CD4-positive, alpha-beta T cell treated with Interleukin-17A for 1 hour (primary cell): ENCODE results near the gene CDC42BPA.
"Not testable (repeated sequence)": the region's sequence is repeated elsewhere in the genome, so short reads cannot be mapped to it uniquely, and the experiment has no call there.

Experiments used
- DNase-seq: peaks from one replicate; pipeline ENCODE4 v3.0.0-alpha.2; 2020

CDC42BPA gene

DNA sequence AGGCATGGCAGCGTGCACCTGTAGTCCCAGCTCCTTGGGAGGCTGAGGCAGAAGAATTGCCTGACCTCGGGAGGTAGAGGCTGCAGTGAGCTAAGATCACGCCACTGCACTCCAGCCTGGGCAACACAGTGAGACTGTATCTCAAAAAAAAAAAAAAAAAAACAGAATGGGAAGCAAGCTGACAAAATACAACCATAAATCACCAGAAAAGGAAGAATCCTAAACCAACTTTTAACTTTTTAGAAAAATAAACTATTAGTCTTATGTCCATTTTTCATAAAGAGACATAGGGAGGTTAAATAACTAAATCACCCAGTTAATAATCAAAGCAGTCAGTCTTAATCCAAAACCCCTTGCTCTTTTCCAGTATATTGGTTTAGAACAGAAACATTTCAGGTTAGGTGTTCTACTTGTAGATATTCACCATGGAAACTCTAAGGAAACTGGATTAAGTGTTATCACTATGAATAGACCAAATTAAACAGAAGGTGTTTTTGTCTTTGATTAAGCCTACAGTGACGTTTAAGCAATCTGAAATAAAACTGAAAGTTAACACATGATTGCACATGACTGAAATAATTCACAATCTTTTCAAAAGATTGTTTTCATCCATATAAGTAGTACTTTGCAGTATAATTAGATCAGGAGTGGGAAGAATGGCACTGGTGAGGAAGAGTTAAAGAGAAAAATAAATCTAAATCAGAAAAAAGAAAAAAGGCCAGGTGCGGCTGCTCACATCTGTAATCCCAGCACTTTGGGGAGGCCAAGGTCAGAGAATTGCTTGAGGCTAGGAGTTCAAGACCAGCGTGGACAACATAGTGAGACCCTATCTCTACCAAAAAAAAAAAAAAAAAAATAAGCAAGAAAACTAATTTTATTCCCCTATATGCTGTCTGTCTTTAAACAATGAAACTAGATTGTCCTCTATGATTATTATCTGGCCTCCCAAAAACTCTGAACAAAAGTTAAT, 9.6 kb downstream of the CDC42BPA start:
- DNase-seq = no peak

DNA sequence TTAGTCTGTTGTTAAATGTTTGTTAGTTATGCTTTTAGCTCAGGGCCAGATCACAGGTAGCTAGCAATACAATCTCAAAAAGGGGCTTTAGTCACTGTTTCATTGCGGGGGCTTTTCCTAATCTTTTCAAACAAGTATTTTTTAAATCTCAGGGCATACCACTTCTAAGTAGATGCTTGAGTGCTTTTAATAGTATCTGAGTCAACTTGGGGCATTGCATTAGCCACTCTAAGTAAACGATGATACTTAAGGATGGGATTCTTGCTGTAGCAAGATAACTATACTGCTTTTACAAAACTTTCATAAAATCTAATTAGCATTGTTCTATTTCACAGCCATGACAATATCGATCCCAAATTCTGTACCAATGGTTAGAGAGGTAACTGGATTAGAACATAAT, 11.6 kb downstream of the CDC42BPA start:
- no peak for DNase-seq

DNA sequence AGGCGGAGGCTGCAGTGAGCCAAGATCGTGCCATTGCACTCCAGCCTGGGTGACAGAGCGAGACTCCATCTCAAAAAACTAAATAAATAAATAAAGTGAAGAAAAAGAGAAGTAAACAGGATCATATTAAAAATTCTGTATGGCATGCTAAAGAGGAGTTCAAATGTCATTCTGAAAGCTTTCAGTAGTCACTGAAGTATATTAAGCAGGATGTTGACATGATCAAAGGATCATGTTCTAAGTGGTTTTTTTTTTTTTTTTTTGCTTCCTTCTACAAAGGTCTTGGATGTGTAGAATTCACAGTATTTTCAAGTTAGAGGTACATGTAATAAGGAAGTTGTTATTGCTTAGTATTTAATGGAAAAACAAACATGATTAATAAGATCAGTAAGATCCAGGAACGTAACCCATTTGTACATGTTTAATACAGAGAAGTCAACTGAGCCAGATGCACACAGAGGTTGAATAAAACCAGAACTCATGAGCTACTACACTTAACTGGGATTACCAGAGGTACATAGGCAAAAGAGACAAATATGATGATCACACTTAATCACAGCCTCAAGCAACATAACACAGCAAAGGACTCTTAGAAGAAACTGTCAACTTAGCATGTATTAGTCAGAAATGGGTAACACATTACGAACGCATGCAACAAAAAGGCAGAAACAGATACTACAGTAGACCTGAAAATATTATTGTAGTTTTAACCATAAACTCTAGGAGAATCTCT, 12.2 kb downstream of the CDC42BPA start:
- no peak for DNase-seq

DNA sequence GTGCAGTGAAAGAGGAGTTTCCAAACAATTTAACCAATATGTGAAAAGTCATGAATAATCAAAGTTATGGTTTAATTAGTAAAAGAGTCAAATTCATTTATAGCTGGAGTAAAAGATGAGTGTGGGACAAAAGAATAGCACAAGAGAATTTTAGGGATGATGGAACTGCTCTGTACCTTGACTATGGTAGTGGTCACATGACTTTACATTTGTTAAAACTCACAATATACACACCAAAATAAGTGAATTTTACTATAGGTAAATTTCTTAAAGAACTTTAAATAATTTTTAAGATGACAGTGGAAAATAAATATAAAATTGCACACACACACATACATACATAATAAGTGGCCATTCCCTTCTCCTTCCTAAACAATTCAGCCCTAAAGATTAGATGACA, 13.6 kb downstream of the CDC42BPA start:
- no peak for DNase-seq

DNA sequence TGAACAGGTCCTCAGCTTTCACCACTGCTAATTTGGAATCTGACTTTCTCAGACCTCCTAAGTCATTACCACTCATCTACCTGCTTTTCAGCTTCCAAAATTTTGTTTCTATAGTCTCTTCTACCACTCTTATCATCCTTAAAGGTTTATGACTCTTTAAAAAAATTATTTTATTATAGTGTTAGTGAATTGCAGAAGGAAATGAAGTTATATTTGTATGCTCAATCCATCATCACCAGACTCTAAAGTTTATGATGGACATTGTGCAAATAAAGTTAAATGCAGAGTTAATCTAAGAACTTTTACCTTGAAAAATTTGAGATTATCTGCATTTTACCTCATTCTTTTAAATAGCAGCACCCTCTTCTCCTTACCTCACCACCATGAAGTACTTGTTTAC, 14.6 kb downstream of the CDC42BPA start:
- DNase-seq = no peak

DNA sequence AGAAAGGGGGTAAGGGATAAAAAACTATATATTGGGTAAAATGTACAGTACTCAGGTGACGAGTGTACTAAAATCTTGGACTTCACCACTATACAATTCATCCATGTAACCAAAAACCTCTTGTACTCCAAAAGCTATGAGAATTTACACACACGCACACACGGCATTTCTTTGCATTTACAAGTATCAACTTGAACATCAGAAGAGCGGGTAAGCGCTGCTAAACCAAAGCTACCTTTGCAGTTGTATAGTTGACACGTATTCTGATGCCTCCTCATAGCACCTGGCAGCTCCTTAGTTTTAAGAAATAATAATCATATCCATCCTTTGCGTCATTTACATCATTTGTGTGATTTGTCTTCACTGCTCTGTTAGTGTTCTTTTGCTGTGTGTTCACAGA, 17.6 kb downstream of the CDC42BPA start:
- no peak for DNase-seq

DNA sequence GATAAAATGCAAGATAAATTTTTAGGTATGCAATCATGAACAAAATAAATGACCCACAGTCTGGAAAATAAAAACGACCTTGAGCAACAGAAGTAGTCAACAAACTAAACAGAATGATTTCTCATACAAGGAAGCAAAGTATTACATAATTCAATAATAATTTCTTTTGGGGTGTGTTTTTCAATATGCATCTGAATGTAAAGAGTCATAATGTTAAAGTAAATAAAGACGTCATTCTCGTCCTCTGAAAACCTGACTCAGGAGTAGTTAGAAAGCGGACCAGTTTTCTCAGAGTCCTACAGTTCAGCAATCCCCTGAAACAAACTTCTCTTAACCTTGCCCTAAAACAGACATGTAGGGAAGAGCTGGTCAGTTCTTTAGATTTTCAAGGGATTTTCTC, 18.6 kb downstream of the CDC42BPA start:
- no peak for DNase-seq

DNA sequence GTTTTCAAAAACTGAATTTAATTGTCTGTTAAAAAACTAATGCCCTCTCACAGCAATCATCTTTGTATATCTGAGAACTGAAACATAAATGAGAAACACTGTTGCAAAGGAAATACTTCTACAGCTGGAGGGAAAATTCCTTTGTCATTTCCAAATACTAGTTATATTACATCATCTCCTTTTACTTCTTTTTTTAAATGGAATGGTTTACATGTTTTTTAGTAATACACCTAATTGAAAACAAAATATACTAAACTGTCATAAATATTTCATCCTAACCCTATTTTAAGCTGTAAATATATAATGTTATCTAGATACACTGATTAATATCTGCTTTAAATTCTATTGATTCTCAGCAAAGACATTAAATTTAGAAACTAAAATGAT, 19.1 kb downstream of the CDC42BPA start:
- DNase-seq = no peak

DNA sequence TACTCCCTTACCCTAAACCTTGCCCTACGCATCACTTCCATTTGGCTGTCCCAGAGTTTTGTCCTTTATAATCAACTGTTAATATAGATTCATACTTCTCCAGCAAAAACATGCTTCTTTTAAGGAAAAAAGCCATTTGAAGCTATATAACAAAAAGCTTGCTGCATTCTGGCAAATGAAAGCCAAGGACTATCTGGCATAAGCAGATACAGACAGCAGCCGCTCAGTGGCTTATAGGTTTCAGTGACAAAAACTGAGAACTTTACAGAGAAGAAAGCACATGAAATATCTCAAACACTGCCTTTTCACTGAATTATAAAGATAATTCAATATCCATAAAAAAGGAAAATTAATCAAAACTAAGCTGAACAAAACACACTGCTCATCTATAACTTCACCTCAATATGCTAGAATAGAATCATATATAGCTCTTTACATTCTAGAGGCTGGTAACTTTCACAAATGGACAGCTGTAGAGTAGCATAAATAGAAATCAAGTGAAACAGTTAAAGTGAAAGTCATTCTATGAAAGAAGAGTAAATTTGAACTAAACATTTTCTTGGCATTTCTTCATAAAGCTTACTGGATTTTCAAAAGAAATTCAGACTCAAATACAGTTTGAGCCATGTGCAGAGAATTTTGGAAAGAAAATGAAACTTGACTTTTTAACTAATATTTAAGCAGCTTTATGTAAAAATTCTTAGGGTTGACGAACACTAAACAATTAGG, 19.6 kb downstream of the CDC42BPA start:
- no peak for DNase-seq

DNA sequence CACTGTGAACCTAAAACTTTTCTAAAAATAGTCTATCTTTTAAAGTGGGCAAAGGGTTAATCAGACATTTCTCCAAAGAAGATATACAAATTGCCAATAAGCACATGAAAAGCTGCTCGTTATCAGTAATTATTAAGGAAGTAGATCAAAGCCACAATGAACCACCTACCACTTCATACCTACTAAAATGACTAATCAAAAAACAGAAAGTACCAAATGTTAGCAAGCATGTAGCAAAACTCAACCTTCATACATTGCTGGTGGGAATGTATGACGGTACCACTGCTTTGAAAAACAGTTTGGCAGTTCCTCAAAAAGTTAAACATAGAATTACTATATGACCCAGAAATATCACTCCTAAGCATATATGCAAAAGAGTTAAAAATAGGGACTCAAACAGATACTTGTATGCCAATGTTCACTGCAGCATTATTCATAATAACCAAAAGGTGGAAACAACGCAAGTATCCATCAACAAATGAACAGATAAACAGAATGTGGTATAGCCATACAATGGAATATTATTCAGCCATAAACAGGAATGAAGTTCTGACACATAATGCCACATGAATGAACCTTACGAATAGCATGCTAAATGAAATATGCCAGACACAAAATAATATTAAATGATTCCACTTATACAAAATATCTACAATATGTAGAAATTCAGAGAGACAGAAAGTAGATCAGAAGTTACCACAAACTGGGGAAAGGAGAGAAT, 21.1 kb downstream of the CDC42BPA start:
- DNase-seq = no peak

DNA sequence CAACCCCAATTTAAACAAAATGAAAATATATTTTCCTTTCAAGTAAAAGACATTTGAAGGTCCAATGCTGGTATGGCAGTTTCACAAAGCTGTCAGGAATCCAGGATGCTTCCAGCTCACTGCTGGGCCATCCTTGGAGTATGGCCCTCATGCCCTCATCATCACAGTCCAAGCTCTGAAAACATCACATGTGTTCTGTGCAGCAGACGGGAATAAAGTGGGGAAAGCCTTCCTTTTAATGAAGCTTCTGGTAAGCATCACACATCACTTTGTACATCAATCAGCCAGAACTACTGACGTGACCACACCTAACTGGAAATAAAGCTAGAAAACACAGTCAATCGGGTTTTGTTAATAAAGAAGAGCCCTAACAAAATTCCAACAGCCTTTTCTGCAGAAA, 22.7 kb downstream of the CDC42BPA start:
- DNase-seq = no peak

DNA sequence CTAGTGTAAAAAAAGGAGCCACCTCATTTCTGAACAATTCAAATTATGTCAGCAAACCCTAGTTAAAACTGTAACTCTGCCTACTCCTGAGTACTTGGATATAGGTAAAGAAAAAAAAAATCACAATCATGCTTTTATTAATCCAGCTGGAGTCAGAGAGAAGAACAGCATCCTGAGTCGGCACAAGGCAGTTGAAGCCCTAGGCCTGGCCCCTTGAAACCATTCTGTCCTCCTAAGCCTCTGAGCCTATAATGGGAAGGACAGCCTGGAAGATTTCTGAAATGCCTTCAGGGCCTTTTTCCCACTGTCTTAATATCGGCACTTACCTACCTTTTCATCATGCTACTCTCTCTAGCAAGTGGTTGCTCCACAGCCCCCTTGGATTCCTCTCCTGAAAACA, 32.5 kb downstream of the CDC42BPA start:
- no peak for DNase-seq

DNA sequence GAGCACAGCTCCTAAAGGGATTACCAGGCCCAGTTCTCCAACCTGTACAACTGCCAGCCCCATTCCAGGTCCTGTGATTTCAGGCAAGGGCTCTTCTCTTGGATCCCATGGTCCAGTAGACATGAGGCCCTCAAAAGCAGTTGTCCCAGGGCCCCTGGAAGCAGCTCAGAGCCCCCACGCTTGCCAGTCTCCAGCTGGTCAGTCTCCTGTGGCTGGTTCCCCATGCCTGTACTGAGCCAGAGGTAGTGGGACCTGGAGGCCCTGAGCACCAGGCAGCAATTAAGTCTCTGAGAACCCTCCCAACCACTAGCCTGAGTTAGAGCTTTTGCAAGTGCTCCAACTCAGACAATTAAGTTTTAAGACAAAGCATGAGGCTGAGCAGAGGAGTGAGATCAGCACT, 36.9 kb downstream of the CDC42BPA start:
- DNase-seq = no peak

DNA sequence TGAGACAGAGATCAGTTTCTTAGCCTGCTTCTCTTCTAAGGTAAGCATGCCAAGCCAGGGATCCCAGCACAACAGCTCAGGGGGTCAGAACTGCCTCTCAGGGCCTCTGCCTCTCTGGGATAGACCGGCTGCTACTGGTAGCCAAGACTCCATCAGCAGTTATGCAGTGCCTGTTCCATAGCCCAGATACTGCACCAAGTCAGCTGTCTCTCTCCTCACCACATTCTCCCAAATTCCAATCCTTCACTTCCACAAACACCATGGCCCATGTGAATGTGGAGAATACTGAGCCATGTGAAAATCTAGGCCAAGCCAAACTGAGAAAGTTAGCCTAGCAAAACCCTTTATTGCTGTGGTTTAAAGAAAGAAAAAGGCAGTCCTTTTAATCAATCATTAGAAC, 37.5 kb downstream of the CDC42BPA start:
- no peak for DNase-seq

DNA sequence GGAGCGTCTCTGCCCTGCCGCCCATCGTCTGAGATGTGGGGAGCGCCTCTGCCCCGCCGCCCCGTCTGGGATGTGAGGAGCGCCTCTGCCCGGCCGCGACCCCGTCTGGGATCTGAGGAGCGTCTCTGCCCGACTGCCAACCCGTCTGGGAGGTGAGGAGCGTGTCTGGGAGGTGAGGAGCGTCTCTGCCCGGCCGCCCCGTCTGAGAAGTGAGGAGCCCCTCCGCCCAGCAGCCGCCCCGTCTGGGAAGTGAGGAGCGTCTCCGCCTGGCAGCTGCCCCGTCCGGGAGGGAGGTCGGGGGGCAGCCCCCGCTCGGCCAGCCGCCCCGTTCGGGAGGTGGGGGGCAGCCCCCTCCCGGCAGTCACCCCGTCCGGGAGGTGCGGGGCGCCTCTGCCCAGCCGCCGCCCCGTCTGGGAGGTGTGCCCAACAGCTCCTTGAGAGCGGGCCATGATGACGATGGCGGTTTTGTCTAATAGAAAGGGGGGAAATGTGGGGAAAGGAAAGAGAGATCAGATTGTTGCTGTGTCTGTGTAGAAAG, 42.1 kb downstream of the CDC42BPA start:
- DNase-seq = not testable (repeated sequence)

DNA sequence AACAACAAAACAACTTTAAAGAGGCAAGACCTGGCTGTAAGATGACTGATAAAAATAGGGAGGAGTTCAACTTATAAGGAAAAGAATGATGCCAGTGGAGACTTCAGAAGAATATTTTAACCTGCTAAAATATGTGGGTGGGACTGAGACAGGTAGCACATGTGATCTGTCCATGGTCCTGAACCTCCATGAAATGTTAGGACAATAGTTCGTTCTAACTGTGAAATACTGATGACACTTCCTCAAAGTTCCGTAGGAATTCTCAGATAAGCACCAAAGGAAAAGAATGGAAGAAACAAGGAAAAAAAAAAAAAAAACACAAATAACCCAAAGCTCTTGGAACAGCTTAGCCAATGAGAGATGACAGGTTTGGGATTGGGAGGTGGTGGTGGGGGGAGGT, 44.7 kb downstream of the CDC42BPA start:
- DNase-seq = no peak

DNA sequence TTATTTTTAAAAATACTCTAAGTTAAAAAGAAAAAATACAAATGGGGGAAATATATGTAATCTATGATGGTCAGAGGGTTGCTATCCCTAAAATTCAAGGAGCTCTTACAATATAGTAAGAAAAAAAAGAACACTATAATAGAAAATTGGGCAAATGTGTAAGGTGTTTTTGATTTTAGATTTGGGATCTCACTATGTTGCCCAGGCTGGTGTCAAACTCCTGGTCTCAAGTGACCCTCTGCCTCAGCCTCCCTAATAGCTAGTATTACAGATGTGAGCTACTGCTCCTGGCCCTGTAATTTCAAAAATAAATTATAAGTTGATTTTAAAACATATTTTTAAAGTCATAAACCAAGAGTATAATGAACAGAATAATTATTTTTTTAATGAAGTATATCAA, 45.9 kb downstream of the CDC42BPA start:
- no peak for DNase-seq

DNA sequence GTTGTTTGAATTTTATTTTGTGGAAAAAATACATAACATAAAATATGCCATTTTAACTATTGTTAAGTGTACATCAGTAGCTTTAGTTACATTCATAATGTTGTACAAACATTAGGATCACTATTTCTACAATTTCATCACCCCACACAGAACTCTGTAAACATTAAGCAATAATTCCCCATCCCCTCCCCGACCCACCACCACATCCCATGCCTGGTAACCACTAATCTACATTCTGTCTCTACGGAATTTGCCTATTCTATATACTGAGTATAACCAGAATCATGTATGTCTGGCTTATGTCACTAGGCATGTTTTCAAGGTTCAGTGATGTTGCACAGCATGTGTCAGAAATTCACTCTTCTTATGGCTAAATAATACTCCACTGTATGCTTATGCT, 47.7 kb downstream of the CDC42BPA start:
- DNase-seq = no peak

DNA sequence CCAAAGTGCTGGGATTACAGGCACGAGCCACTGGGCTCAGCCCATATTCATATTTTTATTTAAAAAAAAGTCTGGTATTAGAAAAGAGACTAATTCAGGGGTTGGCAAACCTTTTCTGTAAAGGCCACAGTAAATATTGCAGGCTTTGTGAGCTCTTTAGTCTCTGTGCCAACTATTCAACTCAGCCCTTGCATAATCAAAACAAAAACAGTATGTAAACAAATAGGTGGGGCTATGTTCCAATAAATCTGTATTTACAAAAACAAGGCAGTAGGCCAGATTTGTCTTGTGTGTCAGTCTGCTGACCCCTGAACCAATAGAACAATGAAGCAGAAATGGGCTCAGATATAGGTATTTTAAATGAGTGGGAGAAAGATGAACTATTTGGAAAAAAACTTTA, 49.3 kb downstream of the CDC42BPA start:
- no peak for DNase-seq

DNA sequence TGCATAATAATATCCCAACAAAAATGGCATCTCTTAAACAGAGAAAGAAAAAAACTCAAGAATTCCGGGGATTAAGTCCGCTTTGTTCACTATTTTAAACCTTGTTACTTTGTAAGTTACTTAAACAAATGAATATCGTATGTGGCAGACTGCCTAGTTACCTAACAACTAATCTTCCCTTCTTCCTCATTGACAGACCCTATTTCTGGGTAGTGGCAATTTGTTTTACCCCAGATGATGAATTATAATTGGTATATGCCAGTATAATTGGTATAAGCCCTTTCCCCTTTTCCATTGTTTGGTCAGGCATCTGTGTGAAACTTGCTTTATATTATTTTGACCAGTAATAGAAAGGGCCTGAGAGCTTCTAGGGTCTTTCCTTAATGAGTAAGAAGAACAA, 52.4 kb downstream of the CDC42BPA start:
- DNase-seq = no peak

DNA sequence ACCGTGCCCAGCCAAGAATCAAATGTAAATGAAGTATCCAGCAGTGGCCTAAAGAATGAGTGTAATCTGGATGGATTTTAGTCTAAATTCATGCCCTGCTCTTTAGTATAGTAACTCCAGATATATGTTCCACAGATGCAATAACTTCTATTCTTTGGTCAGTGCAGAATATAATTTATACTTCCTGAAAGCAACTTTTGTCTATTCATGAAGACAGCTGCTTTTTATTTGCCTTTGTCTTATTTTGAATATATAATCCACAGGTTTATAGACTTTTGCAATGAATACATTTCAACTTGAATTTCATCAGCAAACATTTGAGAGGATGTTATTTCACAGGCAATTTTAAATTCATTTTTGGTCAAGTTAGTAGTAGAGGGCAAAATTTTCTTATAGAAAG, 54.4 kb downstream of the CDC42BPA start:
- DNase-seq = no peak

DNA sequence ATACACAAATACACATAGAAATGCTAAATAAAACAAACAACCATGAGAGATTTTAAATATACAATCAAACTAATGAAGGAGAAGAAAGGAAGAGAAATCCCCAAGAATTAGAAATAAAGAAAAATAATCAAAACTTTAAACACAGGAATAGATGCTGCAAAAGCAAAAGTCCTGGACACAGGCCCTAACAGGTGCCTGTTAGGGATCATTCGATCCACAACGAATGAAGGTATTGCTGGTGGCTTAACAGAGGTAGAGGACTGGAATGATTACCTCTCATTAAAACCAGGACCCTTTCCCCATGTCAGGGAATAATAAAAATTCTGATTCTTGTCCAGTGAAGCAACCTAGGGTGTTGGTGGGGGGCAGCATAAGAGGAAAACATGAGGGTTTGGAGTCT, 56.8 kb downstream of the CDC42BPA start:
- no peak for DNase-seq

DNA sequence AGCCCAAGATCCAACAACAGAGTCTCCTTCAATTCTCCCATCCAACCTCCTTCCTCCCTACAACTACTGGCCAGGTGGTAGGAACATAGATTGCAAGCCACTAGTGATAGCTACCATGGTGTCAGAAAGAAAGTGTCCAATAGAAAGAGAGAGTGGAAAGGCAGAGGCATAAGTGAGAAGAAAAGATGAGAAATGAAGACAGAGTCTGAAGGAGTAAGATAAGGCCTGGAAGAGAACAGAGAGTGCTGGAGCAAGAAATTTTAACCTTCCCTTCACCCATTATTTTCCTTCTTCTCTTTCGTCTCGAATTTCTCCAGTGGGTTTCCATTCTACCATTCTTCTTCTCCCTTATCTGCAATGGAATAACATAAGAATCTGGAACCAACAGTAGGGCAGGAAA, 57.9 kb downstream of the CDC42BPA start:
- DNase-seq = no peak
